Measurements from ENCODE around the gene UHRF2.

The UHRF2 gene

DNA sequence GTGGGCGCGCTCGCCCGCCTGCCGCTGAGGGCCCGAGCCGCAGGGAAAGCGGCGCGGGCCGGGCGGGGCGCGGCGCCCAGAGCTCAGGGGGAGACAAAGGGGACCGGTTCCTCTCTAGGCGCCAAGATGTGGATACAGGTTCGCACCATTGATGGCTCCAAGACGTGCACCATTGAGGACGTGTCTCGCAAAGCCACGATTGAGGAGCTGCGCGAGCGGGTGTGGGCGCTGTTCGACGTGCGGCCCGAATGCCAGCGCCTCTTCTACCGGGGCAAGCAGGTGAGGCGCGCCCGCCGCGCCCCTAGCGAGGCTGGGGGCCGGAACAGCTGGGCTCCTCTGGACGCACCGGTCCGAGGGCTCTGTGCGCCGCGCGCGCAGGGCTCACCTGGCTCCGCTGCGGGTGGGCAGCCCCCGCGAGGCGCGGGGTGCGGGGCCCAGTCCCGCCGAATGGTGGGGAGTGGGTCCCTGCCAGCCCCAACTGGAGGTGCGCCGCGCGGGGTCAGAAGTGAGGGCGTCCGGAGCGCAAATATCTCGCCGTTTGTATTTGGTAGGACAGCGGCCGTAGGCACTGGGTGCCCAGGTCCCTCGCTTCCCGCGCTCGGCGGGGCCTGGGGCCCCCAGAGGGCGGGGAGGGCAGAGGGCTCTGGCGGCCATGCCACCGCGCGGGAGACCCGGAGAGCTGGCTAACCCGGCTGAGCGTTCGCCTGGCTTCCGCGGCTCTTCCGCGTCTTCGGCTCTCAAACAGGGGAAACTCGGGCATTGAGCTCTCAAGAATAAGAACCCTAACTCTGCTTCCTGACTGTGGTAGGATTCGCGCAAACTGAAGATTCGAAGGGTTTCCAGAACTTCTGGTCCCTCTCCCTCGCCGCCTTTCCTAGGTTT lies 607 bp downstream of the UHRF2 start:
- Mint-ChIP-seq H3K27me3 (ENCODE audit: low read depth) (no peaks in the 10 kb centered on the region), H3K27ac (peak overlapping the region; percentile 81), H3K4me3 (peak overlapping the region; percentile 92), H3K9me3 (no peaks in the 10 kb centered on the region), H3K4me1 (ENCODE audit: low read depth) (peaks cover 35% of the 10 kb centered on the region), H3K36me3 (ENCODE audit: low read depth) (peaks cover 28% of the 10 kb centered on the region)
- peak; percentile 27 for DNase-seq (ENCODE audit: low spot score)

DNA sequence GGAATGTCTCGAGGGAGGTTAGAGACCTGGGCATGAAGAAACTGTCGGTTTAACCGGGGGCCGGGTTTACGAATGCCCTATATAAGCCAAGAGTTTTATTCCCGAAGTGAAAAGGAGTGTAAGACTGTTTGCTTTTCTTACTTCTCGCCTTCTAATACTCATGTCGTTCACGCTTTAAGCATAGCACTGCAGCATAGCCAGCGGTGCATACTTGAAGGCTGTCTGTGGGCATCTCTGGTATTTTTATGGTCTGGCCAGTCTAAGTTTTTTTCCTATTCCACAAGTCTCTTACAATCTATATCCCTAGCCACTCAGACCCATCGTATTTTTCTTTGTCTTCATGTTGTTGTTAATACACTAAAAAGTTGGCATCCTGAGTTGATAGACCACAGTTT lies 1.2 kb downstream of the UHRF2 start:
- Mint-ChIP-seq H3K4me3 (peak overlapping the region; percentile 92), H3K27ac (peak overlapping the region; percentile 81), H3K27me3 (ENCODE audit: low read depth) (no peaks in the 10 kb centered on the region), H3K36me3 (ENCODE audit: low read depth) (peaks cover 31% of the 10 kb centered on the region), H3K9me3 (no peaks in the 10 kb centered on the region), H3K4me1 (ENCODE audit: low read depth) (peaks cover 41% of the 10 kb centered on the region)
- no peak for DNase-seq (ENCODE audit: low spot score)

DNA sequence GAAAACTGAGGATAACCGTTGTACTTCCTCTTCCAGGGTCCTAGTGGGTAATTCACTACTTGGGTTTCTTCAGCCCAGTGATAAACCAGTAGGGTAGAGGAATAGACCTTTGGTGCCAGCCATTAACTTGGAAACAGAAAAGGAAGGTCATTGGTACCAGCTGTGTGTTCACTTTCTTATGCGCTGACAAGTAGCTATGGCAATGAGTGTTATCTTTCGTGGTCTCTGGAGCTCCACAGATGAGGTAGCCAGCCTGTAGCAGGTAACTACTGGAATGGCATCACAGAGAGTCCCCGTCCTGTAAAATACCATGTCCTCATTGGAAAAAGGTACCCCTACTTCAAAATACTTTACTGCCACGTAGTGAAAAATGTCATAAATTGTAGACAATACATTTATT lies 2.3 kb downstream of the UHRF2 start:
- peak; percentile 28 for DNase-seq (ENCODE audit: low spot score)
- H3K4me1 Mint-ChIP-seq (ENCODE audit: low read depth) = peaks cover 40% of the 10 kb centered on the region
- no peak overlapping the region for H3K27ac Mint-ChIP-seq
- H3K4me3 Mint-ChIP-seq = peak overlapping the region; percentile 92
- H3K9me3 Mint-ChIP-seq = no peaks in the 10 kb centered on the region
- no peaks in the 10 kb centered on the region for H3K27me3 Mint-ChIP-seq (ENCODE audit: low read depth)
- H3K36me3 Mint-ChIP-seq (ENCODE audit: low read depth) = peaks cover 31% of the 10 kb centered on the region

DNA sequence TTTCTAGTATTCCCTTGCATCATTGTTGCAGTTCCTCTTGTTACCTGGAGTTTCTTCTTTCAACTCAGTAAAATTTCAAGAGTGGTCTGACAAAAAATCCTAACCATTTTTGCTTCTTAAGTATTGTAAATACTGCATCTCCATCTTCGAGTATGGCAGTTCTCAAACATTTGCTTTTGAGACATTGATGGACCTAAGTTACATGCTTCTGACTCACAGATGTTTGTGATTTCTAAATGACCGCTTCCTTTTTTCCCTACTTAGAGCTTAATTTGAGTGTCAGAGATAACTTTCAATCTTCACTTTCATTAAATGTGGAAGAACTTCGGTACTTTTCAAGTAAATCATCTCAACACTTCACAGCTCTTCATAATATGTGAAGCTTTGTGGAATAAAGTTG lies 4.2 kb downstream of the UHRF2 start:
- H3K36me3 Mint-ChIP-seq (ENCODE audit: low read depth) = peaks cover 45% of the 10 kb centered on the region
- H3K4me1 Mint-ChIP-seq (ENCODE audit: low read depth) = peaks cover 48% of the 10 kb centered on the region
- H3K27ac Mint-ChIP-seq = peak overlapping the region; percentile 27
- H3K27me3 Mint-ChIP-seq (ENCODE audit: low read depth) = no peaks in the 10 kb centered on the region
- H3K4me3 Mint-ChIP-seq = peak overlapping the region; percentile 72
- no peaks in the 10 kb centered on the region for H3K9me3 Mint-ChIP-seq
- no peak for DNase-seq (ENCODE audit: low spot score)

DNA sequence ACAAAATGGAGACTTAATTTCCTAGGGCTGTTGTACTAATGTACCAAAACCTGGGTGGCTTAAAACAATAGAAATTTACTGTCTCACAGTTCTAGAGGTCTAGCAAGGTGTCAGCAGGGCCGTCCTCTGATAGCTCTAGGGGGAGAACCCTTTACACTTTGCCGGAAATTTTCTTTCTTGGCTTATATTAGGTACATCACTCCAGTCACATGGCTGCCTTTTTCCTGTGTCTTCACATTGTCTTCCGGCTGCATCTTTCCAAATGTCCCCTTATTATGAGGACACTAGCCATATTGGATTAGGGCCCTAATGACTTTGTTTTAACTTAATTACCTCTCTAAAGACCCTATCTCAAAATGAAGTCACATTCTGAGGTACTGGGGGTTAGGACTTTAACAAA lies 5.8 kb downstream of the UHRF2 start:
- no peaks in the 10 kb centered on the region for H3K9me3 Mint-ChIP-seq
- no peak for DNase-seq (ENCODE audit: low spot score)
- H3K27ac Mint-ChIP-seq = peak overlapping the region; percentile 73
- H3K4me1 Mint-ChIP-seq (ENCODE audit: low read depth) = peaks cover 56% of the 10 kb centered on the region
- peak overlapping the region; percentile 72 for H3K4me3 Mint-ChIP-seq
- peaks cover 52% of the 10 kb centered on the region for H3K36me3 Mint-ChIP-seq (ENCODE audit: low read depth)
- H3K27me3 Mint-ChIP-seq (ENCODE audit: low read depth) = no peaks in the 10 kb centered on the region

DNA sequence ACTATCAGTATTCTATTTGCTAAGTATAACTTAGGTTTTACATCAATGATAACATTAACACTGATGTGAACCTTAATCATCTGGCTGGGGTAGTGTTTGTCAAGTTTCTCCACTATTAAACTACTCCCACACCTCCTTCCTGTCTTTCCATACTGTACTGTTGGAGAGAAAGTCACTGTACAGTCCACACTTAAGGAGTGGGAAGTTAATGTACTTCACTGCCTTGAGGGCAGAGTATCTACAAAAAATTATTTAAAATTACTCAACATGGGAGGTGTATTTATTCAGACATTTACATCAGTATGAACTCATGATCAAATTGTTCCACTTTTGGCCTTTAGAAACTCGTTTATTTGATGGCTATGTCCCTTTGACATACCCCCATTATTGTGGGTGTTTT lies 11.9 kb downstream of the UHRF2 start:
- Mint-ChIP-seq H3K27ac (peak overlapping the region; percentile 42), H3K9me3 (no peaks in the 10 kb centered on the region), H3K36me3 (ENCODE audit: low read depth) (peaks cover 47% of the 10 kb centered on the region), H3K27me3 (ENCODE audit: low read depth) (no peaks in the 10 kb centered on the region), H3K4me1 (ENCODE audit: low read depth) (peaks cover 53% of the 10 kb centered on the region), H3K4me3 (no peak overlapping the region)
- DNase-seq (ENCODE audit: low spot score) = no peak

DNA sequence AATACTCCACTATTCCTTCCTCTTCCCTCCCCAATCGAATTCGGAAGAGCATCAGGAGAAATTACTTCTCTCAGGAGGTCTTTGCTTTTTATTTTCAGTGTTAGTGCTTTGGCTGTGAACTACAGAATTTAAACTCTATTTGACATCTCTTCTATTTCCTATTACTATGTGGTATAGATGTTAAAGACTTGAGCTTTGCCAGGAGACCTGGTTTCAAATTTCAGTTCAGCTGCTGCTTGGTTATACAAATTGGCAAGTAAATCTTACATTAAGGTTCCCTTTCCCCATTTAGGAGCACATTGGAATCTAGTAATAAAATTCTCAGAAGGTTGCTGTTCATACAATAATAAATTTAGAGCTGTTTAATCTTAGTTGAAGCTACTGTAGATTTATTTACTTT lies 13.1 kb downstream of the UHRF2 start:
- Mint-ChIP-seq H3K36me3 (ENCODE audit: low read depth) (peaks cover 48% of the 10 kb centered on the region), H3K4me1 (ENCODE audit: low read depth) (peaks cover 60% of the 10 kb centered on the region), H3K4me3 (no peak overlapping the region), H3K9me3 (no peaks in the 10 kb centered on the region), H3K27me3 (ENCODE audit: low read depth) (no peaks in the 10 kb centered on the region), H3K27ac (peak overlapping the region; percentile 21)
- no peak for DNase-seq (ENCODE audit: low spot score)

DNA sequence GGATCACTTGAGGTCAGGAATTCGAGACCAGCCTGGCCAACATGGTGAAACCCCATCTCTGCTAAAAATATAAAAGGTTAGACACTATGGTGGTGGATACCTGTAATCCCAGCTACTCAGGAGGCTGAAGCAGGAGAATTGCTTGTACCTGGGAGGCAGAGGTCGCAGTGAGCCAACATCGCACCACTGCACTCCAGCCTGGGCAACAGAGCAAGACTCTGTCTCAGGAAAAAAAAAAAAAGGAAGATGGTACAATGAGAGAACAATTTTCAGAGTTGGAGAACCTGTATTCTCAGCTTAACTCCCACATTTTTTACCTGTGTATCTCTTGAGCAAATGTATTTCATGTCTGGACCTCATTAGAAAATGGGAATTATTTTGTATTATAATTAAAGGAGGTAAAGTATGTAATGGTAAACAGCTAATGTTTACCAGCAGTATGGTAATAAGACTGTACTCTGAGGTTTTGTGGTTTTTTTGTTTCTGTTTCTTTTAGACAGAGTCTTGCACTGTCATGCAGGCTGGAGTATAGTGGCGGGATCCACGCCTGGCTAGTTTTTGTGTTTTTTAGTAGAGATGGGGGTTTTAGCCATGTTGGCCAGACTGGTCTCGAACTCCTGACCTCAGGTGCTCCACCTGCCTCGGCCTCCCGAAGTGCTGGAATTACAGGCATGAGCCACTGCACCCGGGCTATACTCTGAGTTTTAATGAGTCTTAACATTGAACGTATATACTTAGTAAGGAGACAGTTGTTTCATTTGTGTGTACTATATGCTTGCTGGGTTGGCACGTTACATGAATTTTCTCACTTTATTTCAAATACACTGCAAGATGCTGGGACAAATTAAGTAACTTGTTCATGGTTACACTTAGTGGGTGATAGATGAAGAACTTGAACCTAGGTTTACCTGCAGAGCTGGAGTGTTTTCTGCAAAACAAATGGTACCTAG lies 16.2 kb downstream of the UHRF2 start:
- Mint-ChIP-seq H3K9me3 (no peaks in the 10 kb centered on the region), H3K27me3 (ENCODE audit: low read depth) (no peaks in the 10 kb centered on the region), H3K4me3 (peak overlapping the region; percentile 71), H3K36me3 (ENCODE audit: low read depth) (peaks cover 46% of the 10 kb centered on the region), H3K27ac (peak overlapping the region; percentile 83), H3K4me1 (ENCODE audit: low read depth) (peaks cover 64% of the 10 kb centered on the region)
- DNase-seq (ENCODE audit: low spot score) = no peak

DNA sequence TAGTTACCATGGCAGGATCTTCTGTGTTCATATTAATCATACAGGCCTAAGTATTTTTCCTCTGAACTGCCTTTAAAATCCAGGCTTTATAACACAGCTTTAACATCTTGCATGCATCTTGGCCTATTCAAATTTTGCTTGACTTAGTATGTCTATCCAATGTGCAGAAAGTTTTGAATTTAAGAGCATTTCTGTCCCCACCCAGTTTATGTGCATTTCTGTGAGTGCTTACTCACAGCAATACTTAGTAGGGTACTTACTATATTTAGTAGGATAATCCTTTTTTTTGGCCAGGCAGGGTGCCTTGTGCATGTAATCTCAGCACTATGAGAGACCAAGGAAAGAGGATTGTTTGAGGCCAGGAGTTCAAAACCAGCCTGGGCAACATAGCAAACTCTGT lies 18.0 kb downstream of the UHRF2 start:
- peaks cover 41% of the 10 kb centered on the region for H3K36me3 Mint-ChIP-seq (ENCODE audit: low read depth)
- H3K9me3 Mint-ChIP-seq = no peaks in the 10 kb centered on the region
- H3K4me1 Mint-ChIP-seq (ENCODE audit: low read depth) = peaks cover 56% of the 10 kb centered on the region
- peak overlapping the region; percentile 4 for H3K4me3 Mint-ChIP-seq
- no peaks in the 10 kb centered on the region for H3K27me3 Mint-ChIP-seq (ENCODE audit: low read depth)
- no peak for DNase-seq (ENCODE audit: low spot score)
- H3K27ac Mint-ChIP-seq = peak overlapping the region; percentile 55

DNA sequence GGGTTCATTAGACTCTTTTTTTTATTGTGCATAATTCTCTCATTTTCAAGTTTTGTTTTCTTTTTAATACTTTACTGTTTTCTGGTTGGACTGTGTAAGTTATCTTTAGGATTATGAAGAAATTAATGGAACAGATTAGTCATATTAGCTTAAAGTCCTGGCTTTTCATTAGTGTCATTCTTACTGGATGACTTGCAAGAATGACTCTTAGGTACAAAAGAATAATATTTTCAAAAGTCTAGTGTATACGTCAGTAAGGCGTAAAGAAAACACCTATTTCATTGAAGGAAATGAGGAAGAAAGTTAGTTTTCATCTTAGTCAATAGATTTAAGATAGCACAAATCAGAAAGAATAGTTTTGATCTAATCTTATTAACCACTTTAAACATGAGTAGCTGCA lies 20.4 kb downstream of the UHRF2 start:
- H3K4me1 Mint-ChIP-seq (ENCODE audit: low read depth) = peaks cover 55% of the 10 kb centered on the region
- no peaks in the 10 kb centered on the region for H3K9me3 Mint-ChIP-seq
- H3K4me3 Mint-ChIP-seq = peak overlapping the region; percentile 8
- no peaks in the 10 kb centered on the region for H3K27me3 Mint-ChIP-seq (ENCODE audit: low read depth)
- H3K27ac Mint-ChIP-seq = peak overlapping the region; percentile 68
- H3K36me3 Mint-ChIP-seq (ENCODE audit: low read depth) = peaks cover 46% of the 10 kb centered on the region
- DNase-seq (ENCODE audit: low spot score) = no peak

DNA sequence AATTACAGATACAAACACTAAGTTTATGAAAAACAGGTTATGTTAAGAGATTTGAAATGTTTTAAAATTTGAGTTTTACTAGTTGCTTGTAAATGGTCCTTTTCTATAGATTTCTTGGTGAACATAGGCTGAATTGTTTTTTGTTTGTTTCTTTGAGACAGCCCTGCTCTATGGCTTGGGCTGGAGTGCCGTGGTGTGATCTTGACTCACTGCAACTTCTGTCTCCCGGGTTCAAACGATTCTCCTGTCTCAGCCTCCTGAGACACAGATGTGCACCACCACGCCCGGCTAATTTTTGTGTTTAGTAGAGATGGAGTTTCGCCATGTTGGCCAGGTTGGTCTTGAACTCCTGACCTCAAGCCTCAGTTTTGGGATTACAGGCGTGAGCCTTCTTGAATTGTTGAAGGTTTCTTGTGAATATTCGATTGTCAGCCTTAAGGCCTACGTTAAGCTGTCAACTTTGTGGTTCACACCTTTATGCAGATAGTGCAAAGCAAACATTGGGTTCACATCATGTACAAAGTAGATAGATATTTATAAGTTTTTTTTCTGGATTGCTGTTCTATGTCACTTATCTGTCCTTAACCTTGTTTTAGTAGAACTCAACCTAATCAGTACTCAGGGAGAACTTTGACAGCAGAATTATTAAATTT lies 26.2 kb downstream of the UHRF2 start:
- H3K27ac Mint-ChIP-seq = peak overlapping the region; percentile 26
- no peak overlapping the region for H3K4me3 Mint-ChIP-seq
- H3K27me3 Mint-ChIP-seq (ENCODE audit: low read depth) = no peaks in the 10 kb centered on the region
- H3K4me1 Mint-ChIP-seq (ENCODE audit: low read depth) = peaks cover 42% of the 10 kb centered on the region
- DNase-seq (ENCODE audit: low spot score) = no peak
- no peaks in the 10 kb centered on the region for H3K9me3 Mint-ChIP-seq
- H3K36me3 Mint-ChIP-seq (ENCODE audit: low read depth) = peaks cover 33% of the 10 kb centered on the region

DNA sequence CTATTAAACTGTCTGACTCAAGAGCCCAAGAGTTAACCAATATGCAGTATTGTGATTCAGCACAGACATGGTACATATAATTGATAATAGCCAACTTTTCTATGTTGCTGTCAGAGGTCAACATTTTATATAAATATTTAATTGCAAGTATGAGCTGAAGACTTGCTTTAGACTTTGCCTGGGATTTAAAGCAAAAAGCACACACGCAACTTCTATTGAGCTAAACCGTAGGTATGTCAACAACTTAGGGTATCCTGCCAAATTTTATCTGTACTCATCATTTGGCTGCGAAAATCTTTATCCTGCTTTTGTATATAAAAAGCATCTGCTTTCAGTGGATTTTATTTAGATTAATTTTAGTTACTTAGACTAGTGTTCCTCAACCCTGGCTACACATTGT lies 27.4 kb downstream of the UHRF2 start:
- Mint-ChIP-seq H3K27ac (no peak overlapping the region), H3K4me3 (no peak overlapping the region), H3K4me1 (ENCODE audit: low read depth) (peaks cover 44% of the 10 kb centered on the region), H3K36me3 (ENCODE audit: low read depth) (peaks cover 27% of the 10 kb centered on the region), H3K9me3 (no peaks in the 10 kb centered on the region), H3K27me3 (ENCODE audit: low read depth) (no peaks in the 10 kb centered on the region)
- no peak for DNase-seq (ENCODE audit: low spot score)

DNA sequence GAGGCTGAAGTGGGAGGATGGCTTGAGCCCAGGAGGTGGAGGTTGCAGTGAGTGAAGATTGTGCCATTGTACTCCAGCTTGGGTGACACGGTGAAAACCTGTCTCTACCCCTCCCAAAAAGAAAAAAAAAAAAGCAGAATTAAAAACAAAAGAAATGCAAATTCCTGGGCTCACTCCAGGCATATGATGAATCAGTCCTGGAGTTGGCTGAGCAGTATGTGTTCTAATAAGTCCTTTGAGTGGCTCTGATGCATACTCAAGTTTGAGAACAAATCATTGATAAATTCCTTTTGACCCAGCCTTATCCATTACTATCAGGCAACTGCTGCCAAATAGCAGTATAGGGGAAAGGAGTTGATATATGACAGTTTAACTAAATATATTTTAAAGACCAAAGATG lies 28.3 kb downstream of the UHRF2 start:
- Mint-ChIP-seq H3K27me3 (ENCODE audit: low read depth) (no peaks in the 10 kb centered on the region), H3K36me3 (ENCODE audit: low read depth) (peaks cover 27% of the 10 kb centered on the region), H3K4me3 (no peak overlapping the region), H3K9me3 (no peaks in the 10 kb centered on the region), H3K4me1 (ENCODE audit: low read depth) (peaks cover 41% of the 10 kb centered on the region), H3K27ac (no peak overlapping the region)
- DNase-seq (ENCODE audit: low spot score) = no peak

DNA sequence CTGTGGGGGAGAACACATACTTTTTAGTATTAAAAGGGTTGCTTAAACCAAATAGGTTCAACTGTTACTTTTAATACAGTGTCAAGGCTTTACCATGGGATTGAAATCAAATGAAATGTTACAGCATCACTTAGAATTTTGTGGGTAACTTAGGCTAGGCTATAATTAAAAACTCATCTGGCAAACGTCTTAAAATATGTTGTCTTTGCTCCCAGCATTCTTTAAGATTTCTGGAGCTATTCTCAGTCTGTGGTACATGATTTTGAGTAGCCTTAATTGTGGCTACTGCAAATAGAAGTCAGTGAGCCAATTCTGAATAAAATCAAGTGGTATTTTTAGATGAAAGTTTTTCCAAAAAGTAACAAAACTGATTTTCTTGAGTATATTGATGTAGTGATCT lies 30.7 kb downstream of the UHRF2 start:
- H3K4me3 Mint-ChIP-seq = no peak overlapping the region
- no peaks in the 10 kb centered on the region for H3K9me3 Mint-ChIP-seq
- H3K27ac Mint-ChIP-seq = peak overlapping the region; percentile 44
- peaks cover 22% of the 10 kb centered on the region for H3K36me3 Mint-ChIP-seq (ENCODE audit: low read depth)
- peaks cover 42% of the 10 kb centered on the region for H3K4me1 Mint-ChIP-seq (ENCODE audit: low read depth)
- no peaks in the 10 kb centered on the region for H3K27me3 Mint-ChIP-seq (ENCODE audit: low read depth)
- no peak for DNase-seq (ENCODE audit: low spot score)
